Stimulated activated CD8-positive, alpha-beta memory T cell treated with anti-CD3 and anti-CD28 coated beads, Interleukin-7, amount 100 ng/mL, for 4 hours (primary cell): ENCODE data around the gene NOS1AP.

Experiments
- DNase-seq, 2 donors: peaks; one replicate each; pipeline ENCODE4 v3.0.0-alpha.2; 2020; ENCODE audit warnings: low read depth in 2 of 2

Gene NOS1AP

GRCh38 chr1:162297208-162297607, 227.7 kb downstream of the NOS1AP start:
- no peak for DNase-seq

GRCh38 chr1:162298266-162298665, 228.8 kb downstream of the NOS1AP start:
- no peak for DNase-seq

GRCh38 chr1:162299018-162299417, 229.5 kb downstream of the NOS1AP start:
- no peak for DNase-seq

- DNase-seq: no peak
These were observed 230.8 kb downstream of the NOS1AP start for GRCh38 chr1:162300057-162300917.

- no peak for DNase-seq
These were observed 232.2 kb downstream of the NOS1AP start for GRCh38 chr1:162301696-162302095.

GRCh38 chr1:162302306-162303003, 233.0 kb downstream of the NOS1AP start:
- DNase-seq: no peak

- no peak for DNase-seq
These were observed 233.5 kb downstream of the NOS1AP start for GRCh38 chr1:162303004-162303344.

GRCh38 chr1:162304736-162305135, 235.2 kb downstream of the NOS1AP start:
- no peak for DNase-seq

GRCh38 chr1:162305969-162306368, 236.5 kb downstream of the NOS1AP start:
- DNase-seq: no peak

GRCh38 chr1:162310337-162310736, 240.8 kb downstream of the NOS1AP start:
- DNase-seq: no peak

- DNase-seq: no peak
These were observed 244.7 kb downstream of the NOS1AP start for GRCh38 chr1:162314206-162314605.

- no peak for DNase-seq
These were observed 246.2 kb downstream of the NOS1AP start for GRCh38 chr1:162315673-162316072.

GRCh38 chr1:162316187-162316586, 246.7 kb downstream of the NOS1AP start:
- DNase-seq: no peak

GRCh38 chr1:162317621-162318020, 248.1 kb downstream of the NOS1AP start:
- no peak for DNase-seq

- DNase-seq: no peak
These were observed 250.1 kb downstream of the NOS1AP start for GRCh38 chr1:162319493-162320175.

GRCh38 chr1:162321809-162322422, 252.4 kb downstream of the NOS1AP start:
- DNase-seq: no peak

GRCh38 chr1:162323023-162323422, 253.5 kb downstream of the NOS1AP start:
- DNase-seq: no peak

GRCh38 chr1:162324396-162324795, 254.9 kb downstream of the NOS1AP start:
- no peak for DNase-seq

- no peak for DNase-seq
These were observed 257.1 kb downstream of the NOS1AP start for GRCh38 chr1:162326559-162326958.

GRCh38 chr1:162327144-162327787, 257.8 kb downstream of the NOS1AP start:
- no peak for DNase-seq

- no peak for DNase-seq
These were observed 258.3 kb downstream of the NOS1AP start for GRCh38 chr1:162327788-162328165.

- no peak for DNase-seq
These were observed 259.0 kb downstream of the NOS1AP start for GRCh38 chr1:162328512-162328911.
